ENCODE data around the gene GNG13. TPM values are rescaled to one million over a fixed set of nuclear protein-coding genes. Genes with fewer than 3 reads are reported as not detected.

Gene GNG13
- total RNA-seq, 1 experiment from 2014 or later: not detected

GRCh38 chr16:819336-820043, 19.0 kb upstream of the GNG13 start:
- no peak overlapping the region for H3K4me2 ChIP-seq (ENCODE audit: low read length)
- intact Hi-C loops (cut with micrococcal nuclease): no loop called here
- no peaks in the 10 kb centered on the region; the same call in 1 of the 2 replicates for H3K4me1 ChIP-seq (ENCODE audit: insufficient read depth, low read length)
- no peaks in the 10 kb centered on the region for H3K36me3 ChIP-seq (ENCODE audit: low read depth, low read length)
- H4K20me1 ChIP-seq (ENCODE audit: low read length): no peaks in the 10 kb centered on the region
- no peaks in the 10 kb centered on the region for H3F3A ChIP-seq (ENCODE audit: low read length, unreplicated experiment)
- no peaks in the 10 kb centered on the region for H3K9me3 ChIP-seq (ENCODE audit: low read length)
- no TSS peak for BruUV-seq (replicated peaks)
- DNase-seq: no peak
- H3K27me3 ChIP-seq (ENCODE audit: low read length): no peaks in the 10 kb centered on the region
- CTCF ChIA-PET: no interaction called here
- H3K79me2 ChIP-seq (ENCODE audit: low read length): no peaks in the 10 kb centered on the region
- POLR2A ChIA-PET (ENCODE audit: unreplicated experiment): no interaction called here
- no peak overlapping the region for H3K9ac ChIP-seq (ENCODE audit: low read length)
- TF ChIP-seq EZH2 (IDR thresholded peaks at IDR 0.05; ENCODE audit: low read length, unreplicated experiment) (no peak), EZH2phosphoT487 (IDR thresholded peaks at IDR 0.05; ENCODE audit: borderline replicate concordance, low read length) (no peak)
- TF ChIP-seq, protein P1, sequence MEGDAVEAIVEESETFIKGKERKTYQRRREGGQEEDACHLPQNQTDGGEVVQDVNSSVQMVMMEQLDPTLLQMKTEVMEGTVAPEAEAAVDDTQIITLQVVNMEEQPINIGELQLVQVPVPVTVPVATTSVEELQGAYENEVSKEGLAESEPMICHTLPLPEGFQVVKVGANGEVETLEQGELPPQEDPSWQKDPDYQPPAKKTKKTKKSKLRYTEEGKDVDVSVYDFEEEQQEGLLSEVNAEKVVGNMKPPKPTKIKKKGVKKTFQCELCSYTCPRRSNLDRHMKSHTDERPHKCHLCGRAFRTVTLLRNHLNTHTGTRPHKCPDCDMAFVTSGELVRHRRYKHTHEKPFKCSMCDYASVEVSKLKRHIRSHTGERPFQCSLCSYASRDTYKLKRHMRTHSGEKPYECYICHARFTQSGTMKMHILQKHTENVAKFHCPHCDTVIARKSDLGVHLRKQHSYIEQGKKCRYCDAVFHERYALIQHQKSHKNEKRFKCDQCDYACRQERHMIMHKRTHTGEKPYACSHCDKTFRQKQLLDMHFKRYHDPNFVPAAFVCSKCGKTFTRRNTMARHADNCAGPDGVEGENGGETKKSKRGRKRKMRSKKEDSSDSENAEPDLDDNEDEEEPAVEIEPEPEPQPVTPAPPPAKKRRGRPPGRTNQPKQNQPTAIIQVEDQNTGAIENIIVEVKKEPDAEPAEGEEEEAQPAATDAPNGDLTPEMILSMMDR (conservative IDR thresholded peaks at IDR 0.05; ENCODE audit: low read depth, low read length): no peak
- H3K27ac ChIP-seq (ENCODE audit: low read length): no peak overlapping the region
- no peaks in the 10 kb centered on the region for H3K9me2 ChIP-seq (replicated peaks; ENCODE audit: low read length)
- H2AFZ ChIP-seq (ENCODE audit: low read length): no peak overlapping the region
- no peak for ATAC-seq
- H3K4me3 ChIP-seq (ENCODE audit: low read length): no peak overlapping the region

DNA sequence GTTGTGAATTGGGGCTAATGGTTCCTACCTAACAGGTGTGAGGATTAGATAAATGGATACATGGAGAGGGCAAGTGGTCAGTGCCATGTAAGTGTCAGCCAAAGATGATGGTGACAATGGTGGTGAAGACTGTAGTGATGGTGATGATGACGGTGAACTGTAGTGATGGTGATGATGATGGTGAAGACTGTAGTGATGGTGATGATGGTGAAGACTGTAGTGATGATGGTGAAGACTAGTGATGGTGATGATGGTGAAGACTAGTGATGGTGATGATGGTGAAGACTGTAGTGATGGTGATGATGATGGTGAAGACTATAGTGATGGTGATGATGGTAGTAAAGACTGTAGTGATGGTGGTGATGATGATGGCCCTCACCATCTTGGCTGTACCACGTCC, 18.1 kb upstream of the GNG13 start:
- intact Hi-C loops (cut with micrococcal nuclease): no loop called here
- Histone ChIP-seq H3F3A (ENCODE audit: low read length, unreplicated experiment) (no peaks in the 10 kb centered on the region), H3K9me2 (replicated peaks; ENCODE audit: low read length) (no peaks in the 10 kb centered on the region), H3K36me3 (ENCODE audit: low read depth, low read length) (no peaks in the 10 kb centered on the region), H3K9me3 (ENCODE audit: low read length) (no peaks in the 10 kb centered on the region), H3K27ac (ENCODE audit: low read length) (no peak overlapping the region), H3K4me2 (ENCODE audit: low read length) (no peak overlapping the region), H3K27me3 (ENCODE audit: low read length) (no peaks in the 10 kb centered on the region), H3K4me3 (ENCODE audit: low read length) (no peak overlapping the region), H3K79me2 (ENCODE audit: low read length) (no peaks in the 10 kb centered on the region), H2AFZ (ENCODE audit: low read length) (no peak overlapping the region), H3K4me1 (ENCODE audit: insufficient read depth, low read length) (no peaks in the 10 kb centered on the region; the same call in 1 of the 2 replicates), H3K9ac (ENCODE audit: low read length) (no peak overlapping the region), H4K20me1 (ENCODE audit: low read length) (no peaks in the 10 kb centered on the region)
- BruUV-seq (replicated peaks): no TSS peak
- no peak for DNase-seq
- no peak for TF ChIP-seq EZH2 (IDR thresholded peaks at IDR 0.05; ENCODE audit: low read length, unreplicated experiment)
- TF ChIP-seq, protein P1 (conservative IDR thresholded peaks at IDR 0.05; ENCODE audit: low read depth, low read length): no peak
- no peak for TF ChIP-seq EZH2phosphoT487 (IDR thresholded peaks at IDR 0.05; ENCODE audit: borderline replicate concordance, low read length)
- ChIA-PET POLR2A (ENCODE audit: unreplicated experiment) (no interaction called here), CTCF (no interaction called here)
- ATAC-seq: no peak

DNA sequence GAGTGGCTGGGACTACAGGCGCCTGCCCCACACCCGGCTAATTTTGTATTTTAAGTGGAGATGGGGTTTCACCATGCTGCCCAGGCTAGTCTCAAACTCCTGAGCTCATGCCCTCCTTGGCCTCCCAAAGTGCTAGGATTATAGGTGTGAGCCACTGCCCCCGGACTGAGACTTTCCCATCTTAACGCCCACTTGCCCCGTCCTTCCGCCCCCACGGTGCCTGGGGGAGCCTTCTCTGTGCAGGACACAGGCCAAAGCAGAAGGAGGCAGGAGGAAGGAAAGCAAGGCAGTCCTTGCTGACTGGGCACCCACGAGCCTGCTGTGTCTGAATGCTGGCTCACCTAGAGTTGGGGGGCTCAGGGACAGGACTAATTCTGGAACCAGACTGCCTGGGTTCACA, 17.6 kb upstream of the GNG13 start:
- TF ChIP-seq, protein P1 (conservative IDR thresholded peaks at IDR 0.05; ENCODE audit: low read depth, low read length): no peak
- TF ChIP-seq EZH2 (IDR thresholded peaks at IDR 0.05; ENCODE audit: low read length, unreplicated experiment) (no peak), EZH2phosphoT487 (IDR thresholded peaks at IDR 0.05; ENCODE audit: borderline replicate concordance, low read length) (no peak)
- no peak overlapping the region for H3K9ac ChIP-seq (ENCODE audit: low read length)
- H2AFZ ChIP-seq (ENCODE audit: low read length): no peak overlapping the region
- no peaks in the 10 kb centered on the region for H3K36me3 ChIP-seq (ENCODE audit: low read depth, low read length)
- no peak overlapping the region for H3K27ac ChIP-seq (ENCODE audit: low read length)
- no peaks in the 10 kb centered on the region; the same call in 1 of the 2 replicates for H3K4me1 ChIP-seq (ENCODE audit: insufficient read depth, low read length)
- H3F3A ChIP-seq (ENCODE audit: low read length, unreplicated experiment): no peaks in the 10 kb centered on the region
- intact Hi-C loops (cut with micrococcal nuclease): no loop called here
- BruUV-seq (replicated peaks): no TSS peak
- ChIA-PET POLR2A (ENCODE audit: unreplicated experiment) (no interaction called here), CTCF (no interaction called here)
- no peak overlapping the region for H3K4me2 ChIP-seq (ENCODE audit: low read length)
- H3K79me2 ChIP-seq (ENCODE audit: low read length): no peaks in the 10 kb centered on the region
- ATAC-seq (no peak), DNase-seq (no peak)
- no peak overlapping the region for H3K4me3 ChIP-seq (ENCODE audit: low read length)
- no peaks in the 10 kb centered on the region for H3K27me3 ChIP-seq (ENCODE audit: low read length)
- H3K9me3 ChIP-seq (ENCODE audit: low read length): no peaks in the 10 kb centered on the region
- H4K20me1 ChIP-seq (ENCODE audit: low read length): no peaks in the 10 kb centered on the region
- no peaks in the 10 kb centered on the region for H3K9me2 ChIP-seq (replicated peaks; ENCODE audit: low read length)

Data from PC-3 (cell line).